ENCODE results near the gene SH3RF3. TPM values are rescaled to one million over a fixed set of nuclear protein-coding genes. Genes with fewer than 3 reads are reported as not detected.

Gene SH3RF3
- total RNA-seq, 1 experiment from 2014 or later: 1.0 TPM

DNA sequence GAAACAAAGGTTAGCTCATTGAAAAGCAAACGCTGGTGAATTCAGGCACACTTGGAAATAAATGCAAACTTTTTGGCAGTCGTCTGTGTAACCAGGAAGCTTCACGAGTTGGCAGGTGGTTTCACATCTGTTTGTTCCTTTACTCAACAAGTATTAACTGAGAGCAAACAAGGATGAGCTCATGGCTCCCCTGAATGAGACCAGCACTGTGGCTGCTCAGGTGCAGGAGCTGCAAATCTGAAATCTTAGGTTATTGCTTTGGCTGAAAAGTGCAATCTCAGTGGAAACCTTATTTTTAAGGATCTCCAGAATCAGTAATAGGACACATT, 46.3 kb downstream of the SH3RF3 start (continued):
- TF ChIP-seq, protein P1, sequence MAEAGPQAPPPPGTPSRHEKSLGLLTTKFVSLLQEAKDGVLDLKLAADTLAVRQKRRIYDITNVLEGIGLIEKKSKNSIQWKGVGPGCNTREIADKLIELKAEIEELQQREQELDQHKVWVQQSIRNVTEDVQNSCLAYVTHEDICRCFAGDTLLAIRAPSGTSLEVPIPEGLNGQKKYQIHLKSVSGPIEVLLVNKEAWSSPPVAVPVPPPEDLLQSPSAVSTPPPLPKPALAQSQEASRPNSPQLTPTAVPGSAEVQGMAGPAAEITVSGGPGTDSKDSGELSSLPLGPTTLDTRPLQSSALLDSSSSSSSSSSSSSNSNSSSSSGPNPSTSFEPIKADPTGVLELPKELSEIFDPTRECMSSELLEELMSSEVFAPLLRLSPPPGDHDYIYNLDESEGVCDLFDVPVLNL (CRISPR knock-in tag; IDR thresholded peaks at IDR 0.05; ENCODE audit: borderline replicate concordance, low read depth): no peak
- TF ChIP-seq TCF7 (CRISPR knock-in tag; IDR thresholded peaks at IDR 0.05; ENCODE audit: low read depth): no peak
- no peak for TF ChIP-seq ZNF416 (CRISPR knock-in tag; IDR thresholded peaks at IDR 0.05)
- TF ChIP-seq HMGA2 (CRISPR knock-in tag; IDR thresholded peaks at IDR 0.05): no peak

GRCh38 chr2:109176928-109177327, 47.9 kb downstream of the SH3RF3 start:
- ATAC-seq: peak; percentile 46
- Mint-ChIP-seq H3K27me3 (ENCODE audit: low read depth) (peaks cover 2% of the 10 kb centered on the region; the same call in 1 of the 2 replicates), H3K36me3 (peaks cover 25% of the 10 kb centered on the region), H3K9me3 (peaks cover 48% of the 10 kb centered on the region), H3K4me1 (peaks cover 28% of the 10 kb centered on the region), H3K27ac (no peak overlapping the region), H3K4me3 (no peak overlapping the region)
- ChIA-PET CTCF (interaction anchor here (0.8 kb wide), 1 partner anchor 10 kb away, joined by 4 read pairs; no protein-coding TSS in a partner anchor), POLR2A (no interaction called here)
- DNase-seq (ENCODE audit: low spot score): no peak
- TF ChIP-seq HMGXB4 (CRISPR knock-in tag; IDR thresholded peaks at IDR 0.05) (no peak), ZNF396 (CRISPR knock-in tag; IDR thresholded peaks at IDR 0.05; ENCODE audit: borderline replicate concordance) (no peak), EMX1 (CRISPR knock-in tag; IDR thresholded peaks at IDR 0.05) (no peak), STAT6 (CRISPR knock-in tag; conservative IDR thresholded peaks at IDR 0.05; ENCODE audit: low read depth) (no peak), ZNF121 (CRISPR knock-in tag; IDR thresholded peaks at IDR 0.05) (no peak), SOX15 (CRISPR knock-in tag; IDR thresholded peaks at IDR 0.05) (no peak), ZNF512 (CRISPR knock-in tag; IDR thresholded peaks at IDR 0.05; ENCODE audit: borderline replicate concordance) (no peak), SMAD3 (CRISPR knock-in tag; IDR thresholded peaks at IDR 0.05; ENCODE audit: borderline replicate concordance) (no peak), ZNF317 (CRISPR knock-in tag; IDR thresholded peaks at IDR 0.05; ENCODE audit: borderline replicate concordance, low read depth) (no peak), FOXK1 (CRISPR knock-in tag; IDR thresholded peaks at IDR 0.05) (no peak)
- TF ChIP-seq, protein P2, sequence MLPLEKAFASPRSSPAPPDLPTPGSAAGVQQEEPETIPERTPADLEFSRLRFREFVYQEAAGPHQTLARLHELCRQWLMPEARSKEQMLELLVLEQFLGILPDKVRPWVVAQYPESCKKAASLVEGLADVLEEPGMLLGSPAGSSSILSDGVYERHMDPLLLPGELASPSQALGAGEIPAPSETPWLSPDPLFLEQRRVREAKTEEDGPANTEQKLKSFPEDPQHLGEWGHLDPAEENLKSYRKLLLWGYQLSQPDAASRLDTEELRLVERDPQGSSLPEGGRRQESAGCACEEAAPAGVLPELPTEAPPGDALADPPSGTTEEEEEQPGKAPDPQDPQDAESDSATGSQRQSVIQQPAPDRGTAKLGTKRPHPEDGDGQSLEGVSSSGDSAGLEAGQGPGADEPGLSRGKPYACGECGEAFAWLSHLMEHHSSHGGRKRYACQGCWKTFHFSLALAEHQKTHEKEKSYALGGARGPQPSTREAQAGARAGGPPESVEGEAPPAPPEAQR (CRISPR knock-in tag; IDR thresholded peaks at IDR 0.05): no peak
- TF ChIP-seq, protein P3, sequence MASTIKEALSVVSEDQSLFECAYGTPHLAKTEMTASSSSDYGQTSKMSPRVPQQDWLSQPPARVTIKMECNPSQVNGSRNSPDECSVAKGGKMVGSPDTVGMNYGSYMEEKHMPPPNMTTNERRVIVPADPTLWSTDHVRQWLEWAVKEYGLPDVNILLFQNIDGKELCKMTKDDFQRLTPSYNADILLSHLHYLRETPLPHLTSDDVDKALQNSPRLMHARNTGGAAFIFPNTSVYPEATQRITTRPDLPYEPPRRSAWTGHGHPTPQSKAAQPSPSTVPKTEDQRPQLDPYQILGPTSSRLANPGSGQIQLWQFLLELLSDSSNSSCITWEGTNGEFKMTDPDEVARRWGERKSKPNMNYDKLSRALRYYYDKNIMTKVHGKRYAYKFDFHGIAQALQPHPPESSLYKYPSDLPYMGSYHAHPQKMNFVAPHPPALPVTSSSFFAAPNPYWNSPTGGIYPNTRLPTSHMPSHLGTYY (CRISPR knock-in tag; IDR thresholded peaks at IDR 0.05): no peak
- TF ChIP-seq, protein P4, sequence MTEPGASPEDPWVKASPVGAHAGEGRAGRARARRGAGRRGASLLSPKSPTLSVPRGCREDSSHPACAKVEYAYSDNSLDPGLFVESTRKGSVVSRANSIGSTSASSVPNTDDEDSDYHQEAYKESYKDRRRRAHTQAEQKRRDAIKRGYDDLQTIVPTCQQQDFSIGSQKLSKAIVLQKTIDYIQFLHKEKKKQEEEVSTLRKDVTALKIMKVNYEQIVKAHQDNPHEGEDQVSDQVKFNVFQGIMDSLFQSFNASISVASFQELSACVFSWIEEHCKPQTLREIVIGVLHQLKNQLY (CRISPR knock-in tag; IDR thresholded peaks at IDR 0.05): no peak
- TF ChIP-seq, protein P5, sequence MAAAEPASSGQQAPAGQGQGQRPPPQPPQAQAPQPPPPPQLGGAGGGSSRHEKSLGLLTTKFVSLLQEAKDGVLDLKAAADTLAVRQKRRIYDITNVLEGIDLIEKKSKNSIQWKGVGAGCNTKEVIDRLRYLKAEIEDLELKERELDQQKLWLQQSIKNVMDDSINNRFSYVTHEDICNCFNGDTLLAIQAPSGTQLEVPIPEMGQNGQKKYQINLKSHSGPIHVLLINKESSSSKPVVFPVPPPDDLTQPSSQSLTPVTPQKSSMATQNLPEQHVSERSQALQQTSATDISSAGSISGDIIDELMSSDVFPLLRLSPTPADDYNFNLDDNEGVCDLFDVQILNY (CRISPR knock-in tag; IDR thresholded peaks at IDR 0.05): no peak
- TF ChIP-seq, protein P6, sequence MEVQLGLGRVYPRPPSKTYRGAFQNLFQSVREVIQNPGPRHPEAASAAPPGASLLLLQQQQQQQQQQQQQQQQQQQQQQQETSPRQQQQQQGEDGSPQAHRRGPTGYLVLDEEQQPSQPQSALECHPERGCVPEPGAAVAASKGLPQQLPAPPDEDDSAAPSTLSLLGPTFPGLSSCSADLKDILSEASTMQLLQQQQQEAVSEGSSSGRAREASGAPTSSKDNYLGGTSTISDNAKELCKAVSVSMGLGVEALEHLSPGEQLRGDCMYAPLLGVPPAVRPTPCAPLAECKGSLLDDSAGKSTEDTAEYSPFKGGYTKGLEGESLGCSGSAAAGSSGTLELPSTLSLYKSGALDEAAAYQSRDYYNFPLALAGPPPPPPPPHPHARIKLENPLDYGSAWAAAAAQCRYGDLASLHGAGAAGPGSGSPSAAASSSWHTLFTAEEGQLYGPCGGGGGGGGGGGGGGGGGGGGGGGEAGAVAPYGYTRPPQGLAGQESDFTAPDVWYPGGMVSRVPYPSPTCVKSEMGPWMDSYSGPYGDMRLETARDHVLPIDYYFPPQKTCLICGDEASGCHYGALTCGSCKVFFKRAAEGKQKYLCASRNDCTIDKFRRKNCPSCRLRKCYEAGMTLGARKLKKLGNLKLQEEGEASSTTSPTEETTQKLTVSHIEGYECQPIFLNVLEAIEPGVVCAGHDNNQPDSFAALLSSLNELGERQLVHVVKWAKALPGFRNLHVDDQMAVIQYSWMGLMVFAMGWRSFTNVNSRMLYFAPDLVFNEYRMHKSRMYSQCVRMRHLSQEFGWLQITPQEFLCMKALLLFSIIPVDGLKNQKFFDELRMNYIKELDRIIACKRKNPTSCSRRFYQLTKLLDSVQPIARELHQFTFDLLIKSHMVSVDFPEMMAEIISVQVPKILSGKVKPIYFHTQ (CRISPR knock-in tag; IDR thresholded peaks at IDR 0.05): no peak

All from WTC11 (cell line).